Spleen (tissue), 7 donors: ENCODE results near the gene TMEM175.

Source experiments
- POLR2A ChIP-seq, 3 donors: fragments of 450-650 bp; IDR thresholded peaks; one replicate each; pipeline ENCODE4 v1.5.1; 2017; ENCODE audit warnings: antibody characterized with exemption in 3 of 3, mild to moderate bottlenecking in 1 of 3
- POLR2AphosphoS5 ChIP-seq, 3 donors: sonication (generic); formaldehyde crosslinking; IDR thresholded peaks; one replicate each; pipeline ENCODE4 v1.5.1; 2017; ENCODE audit warnings: antibody characterized with exemption in 3 of 3
- TF ChIP-seq, protein P1 (sequence below), 11 experiments: fragments of 200-600 bp in 7 of 11; fragments of 450-650 bp in 4 of 11; sonication (generic) in 4 of 11; IDR thresholded peaks in 8 of 11; conservative IDR thresholded peaks in 3 of 11; 1 replicate in 7 of 11; 2 replicates in 4 of 11; pipeline versions ENCODE4 v1.4.0 to v1.8.0; 2016 to 2021; ENCODE audit warnings: antibody characterized with exemption in 11 of 11, inconsistent platforms in 4 of 11, mild to moderate bottlenecking in 1 of 11
- donor health status: DM: no; HTN: no; CAD: no; lungs with moderate emphysema.
- donor health status: DM: no; HTN: no; CAD: no.
- donor health status: DM: no; HTN: no; CAD: no.

DNA sequence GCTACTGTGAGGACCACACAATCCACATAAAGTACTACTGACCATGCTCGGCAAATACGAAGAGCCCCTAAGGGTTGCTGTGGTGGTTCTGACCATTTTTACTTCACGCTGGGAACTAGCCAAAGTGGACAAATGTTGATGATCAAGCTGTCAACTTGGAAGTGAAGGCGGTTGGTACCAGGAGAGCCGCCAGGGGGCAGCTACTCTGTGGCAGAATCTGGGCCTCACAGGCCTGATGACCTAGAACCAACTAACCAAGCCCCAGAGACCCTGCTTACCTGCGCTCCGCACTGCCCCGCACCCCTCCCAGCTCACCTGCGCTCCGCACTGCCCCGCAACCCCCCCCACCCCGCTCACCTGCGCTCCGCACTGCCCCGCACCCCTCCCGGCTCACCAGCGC lies 5.7 kb upstream of the TMEM175 start:
- TF ChIP-seq, protein P1, sequence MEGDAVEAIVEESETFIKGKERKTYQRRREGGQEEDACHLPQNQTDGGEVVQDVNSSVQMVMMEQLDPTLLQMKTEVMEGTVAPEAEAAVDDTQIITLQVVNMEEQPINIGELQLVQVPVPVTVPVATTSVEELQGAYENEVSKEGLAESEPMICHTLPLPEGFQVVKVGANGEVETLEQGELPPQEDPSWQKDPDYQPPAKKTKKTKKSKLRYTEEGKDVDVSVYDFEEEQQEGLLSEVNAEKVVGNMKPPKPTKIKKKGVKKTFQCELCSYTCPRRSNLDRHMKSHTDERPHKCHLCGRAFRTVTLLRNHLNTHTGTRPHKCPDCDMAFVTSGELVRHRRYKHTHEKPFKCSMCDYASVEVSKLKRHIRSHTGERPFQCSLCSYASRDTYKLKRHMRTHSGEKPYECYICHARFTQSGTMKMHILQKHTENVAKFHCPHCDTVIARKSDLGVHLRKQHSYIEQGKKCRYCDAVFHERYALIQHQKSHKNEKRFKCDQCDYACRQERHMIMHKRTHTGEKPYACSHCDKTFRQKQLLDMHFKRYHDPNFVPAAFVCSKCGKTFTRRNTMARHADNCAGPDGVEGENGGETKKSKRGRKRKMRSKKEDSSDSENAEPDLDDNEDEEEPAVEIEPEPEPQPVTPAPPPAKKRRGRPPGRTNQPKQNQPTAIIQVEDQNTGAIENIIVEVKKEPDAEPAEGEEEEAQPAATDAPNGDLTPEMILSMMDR (IDR thresholded peaks at IDR 0.05 in 8 of 11, conservative IDR thresholded peaks at IDR 0.05 in 3 of 11): peak in 2 of 11 experiments; percentile 10 to 30
- TF ChIP-seq POLR2A (IDR thresholded peaks at IDR 0.05) (no peak), POLR2AphosphoS5 (IDR thresholded peaks at IDR 0.05) (no peak)
